Measurements from ENCODE around the gene TYW3. TPM values are rescaled to one million over a fixed set of nuclear protein-coding genes. Genes with fewer than 3 reads are reported as not detected.

The TYW3 gene
- total RNA-seq, 4 donors from 2014 or later, result 0.80 to 11.2 (median 8.3) TPM

DNA sequence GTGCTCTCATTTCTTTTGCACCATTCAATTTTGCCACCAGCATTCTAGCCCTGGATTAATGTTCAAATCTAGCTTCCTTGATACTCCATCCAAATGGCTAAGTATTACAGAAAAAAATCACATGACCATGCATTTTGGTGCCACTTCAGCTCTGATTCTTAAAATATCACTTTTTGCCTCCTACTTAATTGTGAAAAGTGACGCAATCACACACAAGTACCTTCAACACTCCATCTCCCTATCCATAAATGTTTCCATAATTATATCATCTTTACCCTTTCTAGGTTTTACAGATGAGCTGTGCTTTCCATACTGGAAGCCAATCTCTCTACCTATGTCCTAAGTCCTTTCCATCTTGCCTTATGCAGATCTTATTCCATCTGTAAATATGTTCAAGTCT is 16.1 kb upstream of the TYW3 start:
- Histone ChIP-seq H3K4me1 (peaks cover 0 to 7% (median 3%) of the 10 kb centered on the region in 4 donors), H3K27ac (no peak overlapping the region), H3K27me3 (no peaks in the 10 kb centered on the region), H3K4me3 (no peak overlapping the region), H3K9me3 (no peaks in the 10 kb centered on the region), H3K36me3 (peaks cover 0 to 21% (median 4%) of the 10 kb centered on the region in 4 donors)
- intact Hi-C loops (cut with DNase I; ENCODE audit: low total_unique reads) (no loop called here), in situ Hi-C loops (cut with MboI; ENCODE audit: low pct_ligation_motif_present in 1 of 4, low pct_unique_long_range_greater_than_20kb in 1 of 4, low sequenced_read_pairs in 3 of 4) (no loop called here)
- no peak for DNase-seq
- 90 to 100% methylated on average over 1 of the region's 1 CpG for WGBS, 2 donors (ENCODE audit: low coverage in 1 of 2)
- TF ChIP-seq, protein P1, sequence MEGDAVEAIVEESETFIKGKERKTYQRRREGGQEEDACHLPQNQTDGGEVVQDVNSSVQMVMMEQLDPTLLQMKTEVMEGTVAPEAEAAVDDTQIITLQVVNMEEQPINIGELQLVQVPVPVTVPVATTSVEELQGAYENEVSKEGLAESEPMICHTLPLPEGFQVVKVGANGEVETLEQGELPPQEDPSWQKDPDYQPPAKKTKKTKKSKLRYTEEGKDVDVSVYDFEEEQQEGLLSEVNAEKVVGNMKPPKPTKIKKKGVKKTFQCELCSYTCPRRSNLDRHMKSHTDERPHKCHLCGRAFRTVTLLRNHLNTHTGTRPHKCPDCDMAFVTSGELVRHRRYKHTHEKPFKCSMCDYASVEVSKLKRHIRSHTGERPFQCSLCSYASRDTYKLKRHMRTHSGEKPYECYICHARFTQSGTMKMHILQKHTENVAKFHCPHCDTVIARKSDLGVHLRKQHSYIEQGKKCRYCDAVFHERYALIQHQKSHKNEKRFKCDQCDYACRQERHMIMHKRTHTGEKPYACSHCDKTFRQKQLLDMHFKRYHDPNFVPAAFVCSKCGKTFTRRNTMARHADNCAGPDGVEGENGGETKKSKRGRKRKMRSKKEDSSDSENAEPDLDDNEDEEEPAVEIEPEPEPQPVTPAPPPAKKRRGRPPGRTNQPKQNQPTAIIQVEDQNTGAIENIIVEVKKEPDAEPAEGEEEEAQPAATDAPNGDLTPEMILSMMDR (IDR thresholded peaks at IDR 0.05), result no peak

GRCh38 chr1:74717626-74718025 is 15.3 kb upstream of the TYW3 start:
- H3K9me3 ChIP-seq, result no peaks in the 10 kb centered on the region
- peaks cover 0 to 7% (median 3%) of the 10 kb centered on the region in 4 donors for H3K4me1 ChIP-seq
- WGBS, 2 donors (ENCODE audit: low coverage in 1 of 2), result 95% methylated on average over 2 of the region's 2 CpGs
- no peak overlapping the region for H3K4me3 ChIP-seq
- no peak overlapping the region for H3K27ac ChIP-seq
- intact Hi-C loops (cut with DNase I; ENCODE audit: low total_unique reads), result no loop called here
- H3K36me3 ChIP-seq, result peaks cover 0 to 28% (median 8%) of the 10 kb centered on the region in 4 donors
- H3K27me3 ChIP-seq, result no peaks in the 10 kb centered on the region
- in situ Hi-C loops (cut with MboI; ENCODE audit: low pct_ligation_motif_present in 1 of 4, low pct_unique_long_range_greater_than_20kb in 1 of 4, low sequenced_read_pairs in 3 of 4), result no loop called here
- no peak for DNase-seq
- TF ChIP-seq, protein P1 (IDR thresholded peaks at IDR 0.05), result no peak
- TF ChIP-seq EP300 (IDR thresholded peaks at IDR 0.05; ENCODE audit: low read depth) (no peak), POLR2AphosphoS5 (IDR thresholded peaks at IDR 0.05) (no peak), POLR2A (IDR thresholded peaks at IDR 0.05) (no peak)

- Histone ChIP-seq H3K36me3 (peaks cover 0 to 17% (median 8%) of the 10 kb centered on the region in 4 donors), H3K4me3 (no peak overlapping the region), H3K27ac (no peak overlapping the region), H3K4me1 (peaks cover 0 to 5% (median 2%) of the 10 kb centered on the region in 4 donors), H3K9me3 (no peaks in the 10 kb centered on the region), H3K27me3 (no peaks in the 10 kb centered on the region)
- WGBS, 2 donors (ENCODE audit: low coverage in 1 of 2), result 100% methylated on average over 1 of the region's 1 CpG; no CpG with 5 or more reads in 1 of the 2 donors
- no peak for DNase-seq
- intact Hi-C loops (cut with DNase I; ENCODE audit: low total_unique reads) (no loop called here), in situ Hi-C loops (cut with MboI; ENCODE audit: low pct_ligation_motif_present in 1 of 4, low pct_unique_long_range_greater_than_20kb in 1 of 4, low sequenced_read_pairs in 3 of 4) (no loop called here)
- no peak for TF ChIP-seq POLR2AphosphoS5 (IDR thresholded peaks at IDR 0.05)
- TF ChIP-seq POLR2A (IDR thresholded peaks at IDR 0.05), result no peak
- TF ChIP-seq EP300 (IDR thresholded peaks at IDR 0.05; ENCODE audit: low read depth), result no peak
- TF ChIP-seq, protein P1 (IDR thresholded peaks at IDR 0.05), result no peak
Observed at GRCh38 chr1:74726063-74726462, 6.9 kb upstream of the TYW3 start.

GRCh38 chr1:74728736-74729135 is 4.2 kb upstream of the TYW3 start:
- Histone ChIP-seq H3K9me3 (no peaks in the 10 kb centered on the region), H3K36me3 (peaks cover 0 to 2% (median 0%) of the 10 kb centered on the region in 4 donors), H3K27ac (no peak overlapping the region), H3K4me3 (no peak overlapping the region), H3K27me3 (no peaks in the 10 kb centered on the region), H3K4me1 (peaks cover 8 to 20% (median 15%) of the 10 kb centered on the region in 4 donors)
- no peak for DNase-seq
- WGBS, 2 donors (ENCODE audit: low coverage in 1 of 2), result 84 to 88% methylated on average over 3 of the region's 3 CpGs
- in situ Hi-C loops (cut with MboI; ENCODE audit: low pct_ligation_motif_present in 1 of 4, low pct_unique_long_range_greater_than_20kb in 1 of 4, low sequenced_read_pairs in 3 of 4), result no loop called here
- no peak for TF ChIP-seq EP300 (IDR thresholded peaks at IDR 0.05; ENCODE audit: low read depth)
- no peak for TF ChIP-seq POLR2AphosphoS5 (IDR thresholded peaks at IDR 0.05)
- TF ChIP-seq, protein P1 (IDR thresholded peaks at IDR 0.05), result no peak
- no peak for TF ChIP-seq POLR2A (IDR thresholded peaks at IDR 0.05)
- intact Hi-C loops (cut with DNase I; ENCODE audit: low total_unique reads), result no loop called here
